Naive thymus-derived CD8-positive, alpha-beta T cell (primary cell): Measurements from ENCODE around the gene OBSL1. TPM values are rescaled to one million over a fixed set of nuclear protein-coding genes. Genes with fewer than 3 reads are reported as not detected.

ENCODE experiments used
- ATAC-seq, 2 donors: fragments of 150-1000 bp; cut with Tn5 transposase in 1 of 2; sonication (Bioruptor Pico), chemical (Tn5 transposase) in 1 of 2; 1 replicate in 1 of 2; 2 replicates in 1 of 2; pipeline ENCODE4 v1.10.0; 2021; ENCODE audit warnings: mild to moderate bottlenecking in 2 of 2, moderate library complexity in 2 of 2
- POLR2A ChIA-PET: fragments of 350-600 bp; sonication (Branson Sonifier 250); formaldehyde crosslinking; loops from one replicate; lab custom pipeline; 2021; ENCODE audit warnings: antibody characterized with exemption; lab: Charles Lee
- DNase-seq, 10 donors: peaks; one replicate each; pipeline versions ENCODE4 v3.0.0 to v3.0.0-alpha.2; 2020 to 2022
- H3K27ac Mint-ChIP-seq, 10 donors: one replicate each; pipeline ENCODE4 v1.8.0; 2020 to 2022; ENCODE audit warnings: mild to moderate bottlenecking in 10 of 10, mixed read lengths in 10 of 10, moderate library complexity in 4 of 10, inconsistent platforms in 1 of 10
- H3K27me3 Mint-ChIP-seq, 5 donors: one replicate each; pipeline ENCODE4 v1.8.0; 2021 to 2022; ENCODE audit warnings: mixed read lengths in 5 of 5
- H3K36me3 Mint-ChIP-seq, 3 donors: one replicate each; pipeline ENCODE4 v1.8.0; 2020 to 2022; ENCODE audit warnings: mixed read lengths in 3 of 3, mild to moderate bottlenecking in 2 of 3, inconsistent platforms in 1 of 3
- H3K4me1 Mint-ChIP-seq, 4 donors: one replicate each; pipeline ENCODE4 v1.8.0; 2021 to 2022; ENCODE audit warnings: mixed read lengths in 4 of 4
- H3K4me3 Mint-ChIP-seq, 10 donors: one replicate each; pipeline ENCODE4 v1.8.0; 2020 to 2022; ENCODE audit warnings: mild to moderate bottlenecking in 10 of 10, mixed read lengths in 10 of 10, moderate library complexity in 6 of 10, inconsistent platforms in 1 of 10
- H3K9me3 Mint-ChIP-seq, 9 donors: one replicate each; pipeline ENCODE4 v1.8.0; 2020 to 2022; ENCODE audit warnings: mixed read lengths in 9 of 9, mild to moderate bottlenecking in 3 of 9, inconsistent platforms in 1 of 9, moderate library complexity in 1 of 9
- polyA plus RNA-seq, 3 donors: library from polyadenylated mRNA; unstranded; fragments of 300-500 nt; fragmentation: Illumina TruSeq; gene quantifications; one replicate each; pipeline ENCODE4 v1.2.3, GENCODE V29; 2021
- total RNA-seq, 8 experiments: library from RNA in 2 of 8; stranded (reverse) in 2 of 8; gene quantifications; one replicate each; pipeline ENCODE4 v1.2.3 and lab custom pipeline; 2021 to 2026

Gene OBSL1
- total and polyA plus RNA-seq, 5 experiments from 2014 or later: 0.96 to 1.1 TPM; not detected in 3

GRCh38 chr2:219509780-219510511 is 61.4 kb downstream of the OBSL1 start:
- DNase-seq (peak in 9 of 10 donors; percentile 10 to 50 (median 41)), ATAC-seq (peak; percentile 87 to 96)
- peak overlapping the region; percentile 17 to 84 (median 57) for H3K4me3 Mint-ChIP-seq
- H3K36me3 Mint-ChIP-seq: peaks cover 0 to 35% (median 24%) of the 10 kb centered on the region in 3 donors
- H3K27ac Mint-ChIP-seq: peak overlapping the region in 1 of 10 donors; percentile 75
- POLR2A ChIA-PET: no interaction called here
- peaks cover 27 to 79% (median 55%) of the 10 kb centered on the region in 5 donors for H3K27me3 Mint-ChIP-seq
- H3K4me1 Mint-ChIP-seq: peaks cover 27 to 32% (median 30%) of the 10 kb centered on the region in 4 donors
- peaks cover 0 to 7% (median 0%) of the 10 kb centered on the region in 9 donors for H3K9me3 Mint-ChIP-seq

GRCh38 chr2:219508971-219509779 is 62.2 kb downstream of the OBSL1 start:
- H3K4me1 Mint-ChIP-seq: peaks cover 26 to 30% (median 27%) of the 10 kb centered on the region in 4 donors
- peak overlapping the region; percentile 17 to 84 (median 57) for H3K4me3 Mint-ChIP-seq
- peaks cover 25 to 71% (median 56%) of the 10 kb centered on the region in 5 donors for H3K27me3 Mint-ChIP-seq
- peaks cover 0 to 7% (median 0%) of the 10 kb centered on the region in 9 donors for H3K9me3 Mint-ChIP-seq
- peak overlapping the region in 1 of 10 donors; percentile 75 for H3K27ac Mint-ChIP-seq
- POLR2A ChIA-PET: no interaction called here
- no peak for DNase-seq
- ATAC-seq: peak; percentile 30 to 33
- H3K36me3 Mint-ChIP-seq: peaks cover 0 to 43% (median 32%) of the 10 kb centered on the region in 3 donors

- H3K36me3 Mint-ChIP-seq: peaks cover 0 to 51% (median 37%) of the 10 kb centered on the region in 3 donors
- H3K9me3 Mint-ChIP-seq: peaks cover 0 to 4% (median 0%) of the 10 kb centered on the region in 9 donors
- H3K4me1 Mint-ChIP-seq: peaks cover 18 to 22% (median 19%) of the 10 kb centered on the region in 4 donors
- no peak for DNase-seq
- POLR2A ChIA-PET: interaction anchor here (1.0 kb wide), 1 partner anchor 12 kb away, joined by 3 read pairs; no protein-coding TSS in a partner anchor
- no peak for ATAC-seq
- H3K4me3 Mint-ChIP-seq: no peak overlapping the region
- peaks cover 18 to 63% (median 48%) of the 10 kb centered on the region in 5 donors for H3K27me3 Mint-ChIP-seq
- no peak overlapping the region for H3K27ac Mint-ChIP-seq
Measured at GRCh38 chr2:219508444-219508734, 63.0 kb downstream of the OBSL1 start.

GRCh38 chr2:219507581-219508443 is 63.5 kb downstream of the OBSL1 start:
- Mint-ChIP-seq H3K36me3 (peaks cover 0 to 55% (median 37%) of the 10 kb centered on the region in 3 donors), H3K27me3 (peaks cover 14 to 57% (median 43%) of the 10 kb centered on the region in 5 donors), H3K9me3 (peaks cover 0 to 4% (median 0%) of the 10 kb centered on the region in 9 donors), H3K27ac (no peak overlapping the region), H3K4me3 (no peak overlapping the region), H3K4me1 (peaks cover 13 to 17% (median 14%) of the 10 kb centered on the region in 4 donors)
- DNase-seq (no peak), ATAC-seq (no peak)
- POLR2A ChIA-PET: interaction anchor here (0.8 to 1.0 kb wide), 2 partner anchors 11 to 13 kb away, joined by 3 read pairs; no protein-coding TSS in a partner anchor

GRCh38 chr2:219506802-219507526 is 64.4 kb downstream of the OBSL1 start:
- Mint-ChIP-seq H3K27me3 (peaks cover 10 to 49% (median 38%) of the 10 kb centered on the region in 5 donors), H3K27ac (peak overlapping the region in 1 of 10 donors; percentile 29), H3K9me3 (peaks cover 0 to 4% (median 0%) of the 10 kb centered on the region in 9 donors), H3K36me3 (peaks cover 0 to 60% (median 38%) of the 10 kb centered on the region in 3 donors), H3K4me3 (no peak overlapping the region), H3K4me1 (peaks cover 12 to 15% (median 13%) of the 10 kb centered on the region in 4 donors)
- no peak for ATAC-seq
- POLR2A ChIA-PET: interaction anchor here (0.8 kb wide), 1 partner anchor 10 kb away, joined by 3 read pairs; no protein-coding TSS in a partner anchor
- DNase-seq: no peak

GRCh38 chr2:219506153-219506801 is 65.1 kb downstream of the OBSL1 start:
- H3K27ac Mint-ChIP-seq: peak overlapping the region in 1 of 10 donors; percentile 29
- peaks cover 0 to 4% (median 0%) of the 10 kb centered on the region in 9 donors for H3K9me3 Mint-ChIP-seq
- DNase-seq: no peak
- H3K4me3 Mint-ChIP-seq: no peak overlapping the region
- H3K4me1 Mint-ChIP-seq: peaks cover 14 to 20% (median 16%) of the 10 kb centered on the region in 4 donors
- ATAC-seq: no peak
- H3K27me3 Mint-ChIP-seq: peaks cover 10 to 42% (median 33%) of the 10 kb centered on the region in 5 donors
- POLR2A ChIA-PET: no interaction called here
- peaks cover 0 to 67% (median 45%) of the 10 kb centered on the region in 3 donors for H3K36me3 Mint-ChIP-seq

GRCh38 chr2:219505585-219505984 is 65.8 kb downstream of the OBSL1 start:
- Mint-ChIP-seq H3K9me3 (peaks cover 0 to 4% (median 0%) of the 10 kb centered on the region in 9 donors), H3K36me3 (peaks cover 0 to 67% (median 46%) of the 10 kb centered on the region in 3 donors), H3K27me3 (peaks cover 10 to 35% (median 27%) of the 10 kb centered on the region in 5 donors), H3K27ac (no peak overlapping the region), H3K4me1 (peaks cover 14 to 21% (median 17%) of the 10 kb centered on the region in 4 donors), H3K4me3 (no peak overlapping the region)
- POLR2A ChIA-PET: no interaction called here
- no peak for DNase-seq
- no peak for ATAC-seq

- Mint-ChIP-seq H3K4me1 (peaks cover 23 to 32% (median 27%) of the 10 kb centered on the region in 4 donors), H3K36me3 (peaks cover 0 to 59% (median 45%) of the 10 kb centered on the region in 3 donors), H3K27ac (no peak overlapping the region), H3K4me3 (no peak overlapping the region), H3K9me3 (no peaks in the 10 kb centered on the region), H3K27me3 (peaks cover 4 to 24% (median 13%) of the 10 kb centered on the region in 5 donors)
- POLR2A ChIA-PET: no interaction called here
- no peak for DNase-seq
- ATAC-seq: no peak
Measured at GRCh38 chr2:219502618-219503017, 68.7 kb downstream of the OBSL1 start.

GRCh38 chr2:219501849-219502248 is 69.5 kb downstream of the OBSL1 start:
- Mint-ChIP-seq H3K4me3 (no peak overlapping the region), H3K4me1 (peaks cover 28 to 40% (median 30%) of the 10 kb centered on the region in 4 donors), H3K27ac (no peak overlapping the region), H3K36me3 (peaks cover 0 to 51% (median 40%) of the 10 kb centered on the region in 3 donors), H3K27me3 (peaks cover 4 to 24% (median 12%) of the 10 kb centered on the region in 5 donors), H3K9me3 (no peaks in the 10 kb centered on the region)
- POLR2A ChIA-PET: no interaction called here
- ATAC-seq (no peak), DNase-seq (no peak)
